Thyroid gland (tissue), 4 donors: ENCODE results near the gene SLC3A2. TPM values are rescaled to one million over a fixed set of nuclear protein-coding genes. Genes with fewer than 3 reads are reported as not detected.

Experiments
- DNase-seq, 2 donors: peaks; one replicate each; pipeline ENCODE4 v3.0.0-alpha.2; 2019
- H3K27ac ChIP-seq, 3 donors: fragments of 200-600 bp; sonication (generic); 1 replicate in 2 of 3; 2 replicates in 1 of 3; pipeline ENCODE4 v1.5.1; 2016 to 2019; ENCODE audit warnings: mild to moderate bottlenecking in 1 of 3, moderate library complexity in 1 of 3
- H3K27me3 ChIP-seq: fragments of 200-600 bp; sonication (generic); one replicate; pipeline ENCODE4 v1.5.1; 2019
- H3K36me3 ChIP-seq, 2 donors: fragments of 200-600 bp; sonication (generic); one replicate each; pipeline ENCODE4 v1.5.1; 2016 to 2019
- H3K4me1 ChIP-seq, 2 donors: fragments of 200-600 bp; sonication (generic); one replicate each; pipeline ENCODE4 v1.5.1; 2017 to 2019
- H3K4me3 ChIP-seq, 3 donors: fragments of 200-600 bp; sonication (generic); replicated peaks in 1 of 3; 1 replicate in 2 of 3; 2 replicates in 1 of 3; pipeline ENCODE4 v1.5.1; 2016; ENCODE audit warnings: mild to moderate bottlenecking in 1 of 3
- H3K9me3 ChIP-seq: fragments of 200-600 bp; sonication (generic); one replicate; pipeline ENCODE4 v1.5.1; 2017
- POLR2A ChIP-seq, 2 donors: fragments of 450-650 bp; IDR thresholded peaks; one replicate each; pipeline ENCODE4 v1.6.1; 2017; ENCODE audit warnings: antibody characterized with exemption in 2 of 2, mild to moderate bottlenecking in 2 of 2, moderate library complexity in 1 of 2
- WGBS, 2 donors: methylation state at CpG; one replicate each; pipeline ENCODE4 v1.1.5; 2017; 5-methylcytosine and 5-hydroxymethylcytosine counted together
- intact Hi-C: fragments of 100-400 bp; cut with DNase I; formaldehyde crosslinking; loops from one replicate; pipeline ENCODE4 v1.15.1; 2023
- total RNA-seq, 4 donors: library from RNA; depleted of rRNA; stranded (reverse); fragments of >200 nt; gene quantifications; one replicate each; pipeline ENCODE4 v1.2.3, GENCODE V29; 2016
- TF ChIP-seq, protein P1 (sequence below), 6 experiments: fragments of 200-600 bp in 3 of 6; fragments of 450-650 bp in 3 of 6; sonication (generic) in 3 of 6; IDR thresholded peaks; one replicate each; pipeline ENCODE4 v1.5.1; 2016 to 2019; ENCODE audit warnings: antibody characterized with exemption in 6 of 6, mild to moderate bottlenecking in 2 of 6, inconsistent platforms in 1 of 6, moderate library complexity in 1 of 6

SLC3A2 gene
- total RNA-seq, 4 donors from 2014 or later = 145 to 295 (median 159) TPM

DNA sequence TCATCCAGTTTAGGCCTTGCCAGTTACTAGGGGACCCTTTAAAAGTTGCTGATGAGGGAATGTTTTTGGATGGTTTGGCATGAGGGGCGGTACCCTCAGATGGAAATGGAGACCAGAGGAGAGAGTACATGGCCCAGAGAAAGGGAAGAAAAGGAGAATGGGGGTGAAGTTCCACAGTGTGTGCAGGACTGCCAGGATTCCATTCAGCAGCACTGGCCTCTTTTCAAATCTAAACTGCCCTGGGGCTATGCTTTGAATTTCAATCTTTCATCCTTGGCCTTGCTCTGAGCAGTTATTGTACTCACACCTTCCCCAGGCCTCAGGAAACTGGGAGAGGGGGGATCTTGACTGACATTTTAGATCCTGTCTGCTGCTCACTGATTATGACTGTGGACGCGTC lies 3.0 kb downstream of the SLC3A2 start:
- peak overlapping the region in 1 of 3 donors; percentile 94 for H3K4me3 ChIP-seq
- peak overlapping the region; percentile 96 to 99 (median 99) for H3K27ac ChIP-seq
- 73 to 84% methylated on average over 3 of the region's 3 CpGs for WGBS, 2 donors

DNA sequence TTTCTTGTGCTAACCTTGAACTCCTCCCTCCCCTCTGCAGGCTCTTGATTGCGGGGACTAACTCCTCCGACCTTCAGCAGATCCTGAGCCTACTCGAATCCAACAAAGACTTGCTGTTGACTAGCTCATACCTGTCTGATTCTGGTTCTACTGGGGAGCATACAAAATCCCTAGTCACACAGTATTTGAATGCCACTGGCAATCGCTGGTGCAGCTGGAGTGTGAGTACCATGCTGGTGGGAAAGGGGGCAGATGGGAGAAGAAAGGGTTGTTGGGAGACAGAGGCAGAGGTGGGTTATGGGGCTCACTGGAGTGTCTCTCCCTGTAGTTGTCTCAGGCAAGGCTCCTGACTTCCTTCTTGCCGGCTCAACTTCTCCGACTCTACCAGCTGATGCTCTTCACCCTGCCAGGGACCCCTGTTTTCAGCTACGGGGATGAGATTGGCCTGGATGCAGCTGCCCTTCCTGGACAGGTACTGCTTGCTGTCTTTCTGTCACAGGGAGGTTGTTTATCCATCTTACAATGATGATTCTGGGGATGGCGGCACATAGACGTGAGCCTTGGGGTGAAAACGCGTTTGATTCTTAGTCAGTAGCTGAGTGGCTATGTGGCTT lies 4.5 kb downstream of the SLC3A2 start:
- Histone ChIP-seq H3K36me3 (peaks cover 70 to 72% of the 10 kb centered on the region in 2 donors), H3K9me3 (no peaks in the 10 kb centered on the region), H3K4me1 (peaks cover 18 to 42% of the 10 kb centered on the region in 2 donors), H3K27me3 (no peaks in the 10 kb centered on the region), H3K4me3 (no peak overlapping the region), H3K27ac (no peak overlapping the region)
- intact Hi-C loops = no loop called here
- WGBS, 2 donors = 93 to 97% methylated on average over 11 of the region's 11 CpGs
- no peak for DNase-seq
- TF ChIP-seq, protein P1, sequence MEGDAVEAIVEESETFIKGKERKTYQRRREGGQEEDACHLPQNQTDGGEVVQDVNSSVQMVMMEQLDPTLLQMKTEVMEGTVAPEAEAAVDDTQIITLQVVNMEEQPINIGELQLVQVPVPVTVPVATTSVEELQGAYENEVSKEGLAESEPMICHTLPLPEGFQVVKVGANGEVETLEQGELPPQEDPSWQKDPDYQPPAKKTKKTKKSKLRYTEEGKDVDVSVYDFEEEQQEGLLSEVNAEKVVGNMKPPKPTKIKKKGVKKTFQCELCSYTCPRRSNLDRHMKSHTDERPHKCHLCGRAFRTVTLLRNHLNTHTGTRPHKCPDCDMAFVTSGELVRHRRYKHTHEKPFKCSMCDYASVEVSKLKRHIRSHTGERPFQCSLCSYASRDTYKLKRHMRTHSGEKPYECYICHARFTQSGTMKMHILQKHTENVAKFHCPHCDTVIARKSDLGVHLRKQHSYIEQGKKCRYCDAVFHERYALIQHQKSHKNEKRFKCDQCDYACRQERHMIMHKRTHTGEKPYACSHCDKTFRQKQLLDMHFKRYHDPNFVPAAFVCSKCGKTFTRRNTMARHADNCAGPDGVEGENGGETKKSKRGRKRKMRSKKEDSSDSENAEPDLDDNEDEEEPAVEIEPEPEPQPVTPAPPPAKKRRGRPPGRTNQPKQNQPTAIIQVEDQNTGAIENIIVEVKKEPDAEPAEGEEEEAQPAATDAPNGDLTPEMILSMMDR (IDR thresholded peaks at IDR 0.05) = no peak
- no peak for TF ChIP-seq POLR2A (IDR thresholded peaks at IDR 0.05)

More for the DNA sequence above, 3.0 kb downstream of the SLC3A2 start:
- Histone ChIP-seq H3K4me1 (peaks cover 32 to 55% of the 10 kb centered on the region in 2 donors), H3K27me3 (no peaks in the 10 kb centered on the region), H3K36me3 (peaks cover 60 to 62% of the 10 kb centered on the region in 2 donors), H3K9me3 (no peaks in the 10 kb centered on the region)
- intact Hi-C loops = no loop called here
- DNase-seq = no peak
- TF ChIP-seq, protein P1 (IDR thresholded peaks at IDR 0.05) = no peak
- no peak for TF ChIP-seq POLR2A (IDR thresholded peaks at IDR 0.05)

DNA sequence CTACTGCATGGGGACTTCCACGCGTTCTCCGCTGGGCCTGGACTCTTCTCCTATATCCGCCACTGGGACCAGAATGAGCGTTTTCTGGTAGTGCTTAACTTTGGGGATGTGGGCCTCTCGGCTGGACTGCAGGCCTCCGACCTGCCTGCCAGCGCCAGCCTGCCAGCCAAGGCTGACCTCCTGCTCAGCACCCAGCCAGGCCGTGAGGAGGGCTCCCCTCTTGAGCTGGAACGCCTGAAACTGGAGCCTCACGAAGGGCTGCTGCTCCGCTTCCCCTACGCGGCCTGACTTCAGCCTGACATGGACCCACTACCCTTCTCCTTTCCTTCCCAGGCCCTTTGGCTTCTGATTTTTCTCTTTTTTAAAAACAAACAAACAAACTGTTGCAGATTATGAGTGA lies 7.7 kb downstream of the SLC3A2 start:
- no peaks in the 10 kb centered on the region for H3K9me3 ChIP-seq
- intact Hi-C loops = no loop called here
- H3K27ac ChIP-seq = no peak overlapping the region
- TF ChIP-seq, protein P1 (IDR thresholded peaks at IDR 0.05) = no peak
- no peak for TF ChIP-seq POLR2A (IDR thresholded peaks at IDR 0.05)
- no peaks in the 10 kb centered on the region for H3K27me3 ChIP-seq
- H3K36me3 ChIP-seq = peaks cover 61 to 63% of the 10 kb centered on the region in 2 donors
- no peak for DNase-seq
- H3K4me3 ChIP-seq = no peak overlapping the region
- whole genome bisulfite sequencing, 2 donors = 87 to 94% methylated on average over 11 to 14 of the region's 14 CpGs
- peaks cover 2 to 29% of the 10 kb centered on the region in 2 donors for H3K4me1 ChIP-seq

DNA sequence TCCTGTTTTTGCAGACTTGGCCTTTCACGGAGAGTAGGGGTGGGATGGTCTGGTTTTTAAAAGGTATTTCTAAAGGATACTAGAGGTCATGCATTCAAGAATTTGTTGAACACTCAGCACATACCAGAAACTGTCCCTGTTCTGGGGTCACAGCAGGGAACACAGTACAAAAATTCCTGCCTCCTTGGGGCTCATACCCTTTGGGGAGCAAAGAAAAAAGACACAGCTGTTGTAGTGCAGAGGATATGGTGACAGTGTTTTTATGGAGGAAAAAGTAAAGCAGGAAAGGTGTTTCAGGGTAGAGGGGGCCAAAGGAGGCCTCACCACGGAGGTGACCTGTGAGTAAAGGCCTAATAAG lies 8.4 kb downstream of the SLC3A2 start:
- H3K4me3 ChIP-seq = no peak overlapping the region
- H3K4me1 ChIP-seq = peaks cover 0 to 22% of the 10 kb centered on the region in 2 donors
- intact Hi-C loops = no loop called here
- H3K9me3 ChIP-seq = no peaks in the 10 kb centered on the region
- 73 to 74% methylated on average over 2 of the region's 2 CpGs for WGBS, 2 donors
- H3K27me3 ChIP-seq = no peaks in the 10 kb centered on the region
- H3K27ac ChIP-seq = no peak overlapping the region
- H3K36me3 ChIP-seq = peaks cover 54 to 56% of the 10 kb centered on the region in 2 donors
- TF ChIP-seq, protein P1 (IDR thresholded peaks at IDR 0.05) = no peak
- TF ChIP-seq POLR2A (IDR thresholded peaks at IDR 0.05) = no peak
- DNase-seq = no peak
